ENCODE results near the gene ZFP57. TPM values are rescaled to one million over a fixed set of nuclear protein-coding genes. Genes with fewer than 3 reads are reported as not detected.

ZFP57 gene
- total RNA-seq, 3 donors from 2014 or later (not counting 1 experiment from before 2014, with no cell fraction given) = 2.9 to 12.8 TPM; not detected in 1

GRCh38 chr6:29679962-29680361 lies 990 bp downstream of the ZFP57 start:
- Mint-ChIP-seq H3K36me3 (no peaks in the 10 kb centered on the region), H3K4me1 (peaks cover 10 to 11% of the 10 kb centered on the region in 2 donors), H3K27me3 (ENCODE audit: low read depth in 2 of 2) (peaks cover 0 to 2% of the 10 kb centered on the region in 2 donors), H3K4me3 (peak overlapping the region; percentile 87), H3K9me3 (no peaks in the 10 kb centered on the region), H3K27ac (no peak overlapping the region)
- Histone ChIP-seq H3K4me1 (ENCODE audit: control insufficient read depth, insufficient read depth, low read length) (peaks cover 4% of the 10 kb centered on the region), H3K27me3 (ENCODE audit: control insufficient read depth, insufficient read depth, low read length) (no peaks in the 10 kb centered on the region), H3K36me3 (ENCODE audit: control insufficient read depth, insufficient read depth, low read length) (no peaks in the 10 kb centered on the region), H3K27ac (ENCODE audit: low read length) (no peak overlapping the region), H3K9me3 (ENCODE audit: control insufficient read depth, insufficient read depth, low read length) (no peaks in the 10 kb centered on the region), H3K4me3 (ENCODE audit: low read length) (no peak overlapping the region)
- intact Hi-C loops (cut with micrococcal nuclease) = no loop called here
- DNase-seq (no peak), ATAC-seq (peak in 1 of 3 donors; percentile 15)
- WGBS (ENCODE audit: insufficient coverage) = 61% methylated on average over 13 of the region's 13 CpGs
- no peak for TF ChIP-seq CTCF (IDR thresholded peaks at IDR 0.05)

- Mint-ChIP-seq H3K4me3 (no peak overlapping the region), H3K27me3 (ENCODE audit: low read depth in 2 of 2) (peaks cover 0 to 2% of the 10 kb centered on the region in 2 donors), H3K27ac (no peak overlapping the region), H3K9me3 (no peaks in the 10 kb centered on the region), H3K4me1 (peaks cover 7 to 10% of the 10 kb centered on the region in 2 donors), H3K36me3 (no peaks in the 10 kb centered on the region)
- H3K27me3 ChIP-seq (ENCODE audit: control insufficient read depth, insufficient read depth, low read length) = no peaks in the 10 kb centered on the region
- H3K4me3 ChIP-seq (ENCODE audit: low read length) = no peak overlapping the region
- TF ChIP-seq CTCF (IDR thresholded peaks at IDR 0.05) = no peak
- peaks cover 4% of the 10 kb centered on the region for H3K4me1 ChIP-seq (ENCODE audit: control insufficient read depth, insufficient read depth, low read length)
- ATAC-seq (no peak), DNase-seq (no peak)
- intact Hi-C loops (cut with micrococcal nuclease) = no loop called here
- no peak overlapping the region for H3K27ac ChIP-seq (ENCODE audit: low read length)
- WGBS (ENCODE audit: insufficient coverage) = 80% methylated on average over 4 of the region's 5 CpGs
- H3K36me3 ChIP-seq (ENCODE audit: control insufficient read depth, insufficient read depth, low read length) = no peaks in the 10 kb centered on the region
- H3K9me3 ChIP-seq (ENCODE audit: control insufficient read depth, insufficient read depth, low read length) = no peaks in the 10 kb centered on the region
These were observed 2.8 kb downstream of the ZFP57 start for GRCh38 chr6:29678114-29678513.

GRCh38 chr6:29676981-29677601 lies 3.9 kb downstream of the ZFP57 start:
- ATAC-seq (peak in 1 of 3 donors; percentile 25), DNase-seq (no peak)
- intact Hi-C loops (cut with micrococcal nuclease) = no loop called here
- Histone ChIP-seq H3K4me3 (ENCODE audit: low read length) (no peak overlapping the region), H3K36me3 (ENCODE audit: control insufficient read depth, insufficient read depth, low read length) (no peaks in the 10 kb centered on the region), H3K27me3 (ENCODE audit: control insufficient read depth, insufficient read depth, low read length) (no peaks in the 10 kb centered on the region), H3K4me1 (ENCODE audit: control insufficient read depth, insufficient read depth, low read length) (peaks cover 4% of the 10 kb centered on the region), H3K9me3 (ENCODE audit: control insufficient read depth, insufficient read depth, low read length) (no peaks in the 10 kb centered on the region), H3K27ac (ENCODE audit: low read length) (no peak overlapping the region)
- no peak for TF ChIP-seq CTCF (IDR thresholded peaks at IDR 0.05)
- peaks cover 0 to 5% of the 10 kb centered on the region in 2 donors for H3K27me3 Mint-ChIP-seq (ENCODE audit: low read depth in 2 of 2)
- H3K27ac Mint-ChIP-seq = peak overlapping the region in 1 of 2 donors; percentile 86
- H3K4me1 Mint-ChIP-seq = peaks cover 7 to 10% of the 10 kb centered on the region in 2 donors
- no peak overlapping the region for H3K4me3 Mint-ChIP-seq
- WGBS (ENCODE audit: insufficient coverage) = 5% methylated on average over 2 of the region's 2 CpGs
- H3K9me3 Mint-ChIP-seq = no peaks in the 10 kb centered on the region
- H3K36me3 Mint-ChIP-seq = no peaks in the 10 kb centered on the region

- ATAC-seq = no peak
- Histone ChIP-seq H3K4me3 (ENCODE audit: low read length) (no peak overlapping the region), H3K36me3 (ENCODE audit: control insufficient read depth, insufficient read depth, low read length) (no peaks in the 10 kb centered on the region), H3K4me1 (ENCODE audit: control insufficient read depth, insufficient read depth, low read length) (peaks cover 4% of the 10 kb centered on the region), H3K27me3 (ENCODE audit: control insufficient read depth, insufficient read depth, low read length) (peaks cover 2% of the 10 kb centered on the region), H3K9me3 (ENCODE audit: control insufficient read depth, insufficient read depth, low read length) (no peaks in the 10 kb centered on the region), H3K27ac (ENCODE audit: low read length) (no peak overlapping the region)
- DNase-seq = no peak
- Mint-ChIP-seq H3K4me1 (peaks cover 7 to 10% of the 10 kb centered on the region in 2 donors), H3K9me3 (no peaks in the 10 kb centered on the region), H3K27ac (no peak overlapping the region), H3K27me3 (ENCODE audit: low read depth in 2 of 2) (peaks cover 0 to 8% of the 10 kb centered on the region in 2 donors), H3K4me3 (no peak overlapping the region), H3K36me3 (no peaks in the 10 kb centered on the region)
- WGBS (ENCODE audit: insufficient coverage) = 93% methylated on average over 1 of the region's 1 CpG
- intact Hi-C loops (cut with micrococcal nuclease) = no loop called here
- no peak for TF ChIP-seq CTCF (IDR thresholded peaks at IDR 0.05)
These were observed 5.4 kb downstream of the ZFP57 start for GRCh38 chr6:29675561-29675960.

Measured in natural killer cell (primary cell).